ENCODE data around the gene OPN5.

The OPN5 gene

GRCh38 chr6:47759364-47759763, 22.5 kb upstream of the OPN5 start:
- Mint-ChIP-seq H3K4me1 (no peaks in the 10 kb centered on the region), H3K27ac (no peak overlapping the region), H3K27me3 (ENCODE audit: low read depth) (peaks cover 3% of the 10 kb centered on the region), H3K36me3 (ENCODE audit: low read depth) (no peaks in the 10 kb centered on the region), H3K9me3 (peaks cover 2% of the 10 kb centered on the region), H3K4me3 (no peak overlapping the region)
- TF ChIP-seq, protein P1, sequence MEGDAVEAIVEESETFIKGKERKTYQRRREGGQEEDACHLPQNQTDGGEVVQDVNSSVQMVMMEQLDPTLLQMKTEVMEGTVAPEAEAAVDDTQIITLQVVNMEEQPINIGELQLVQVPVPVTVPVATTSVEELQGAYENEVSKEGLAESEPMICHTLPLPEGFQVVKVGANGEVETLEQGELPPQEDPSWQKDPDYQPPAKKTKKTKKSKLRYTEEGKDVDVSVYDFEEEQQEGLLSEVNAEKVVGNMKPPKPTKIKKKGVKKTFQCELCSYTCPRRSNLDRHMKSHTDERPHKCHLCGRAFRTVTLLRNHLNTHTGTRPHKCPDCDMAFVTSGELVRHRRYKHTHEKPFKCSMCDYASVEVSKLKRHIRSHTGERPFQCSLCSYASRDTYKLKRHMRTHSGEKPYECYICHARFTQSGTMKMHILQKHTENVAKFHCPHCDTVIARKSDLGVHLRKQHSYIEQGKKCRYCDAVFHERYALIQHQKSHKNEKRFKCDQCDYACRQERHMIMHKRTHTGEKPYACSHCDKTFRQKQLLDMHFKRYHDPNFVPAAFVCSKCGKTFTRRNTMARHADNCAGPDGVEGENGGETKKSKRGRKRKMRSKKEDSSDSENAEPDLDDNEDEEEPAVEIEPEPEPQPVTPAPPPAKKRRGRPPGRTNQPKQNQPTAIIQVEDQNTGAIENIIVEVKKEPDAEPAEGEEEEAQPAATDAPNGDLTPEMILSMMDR (IDR thresholded peaks at IDR 0.05; ENCODE audit: unreplicated experiment in 3 of 3): no peak

GRCh38 chr6:47762502-47762901, 19.3 kb upstream of the OPN5 start:
- TF ChIP-seq, protein P1 (IDR thresholded peaks at IDR 0.05; ENCODE audit: unreplicated experiment in 3 of 3): no peak
- H3K27me3 Mint-ChIP-seq (ENCODE audit: low read depth): peaks cover 3% of the 10 kb centered on the region
- no peaks in the 10 kb centered on the region for H3K36me3 Mint-ChIP-seq (ENCODE audit: low read depth)
- H3K9me3 Mint-ChIP-seq: peaks cover 6% of the 10 kb centered on the region
- no peaks in the 10 kb centered on the region for H3K4me1 Mint-ChIP-seq
- no peak overlapping the region for H3K27ac Mint-ChIP-seq
- no peak overlapping the region for H3K4me3 Mint-ChIP-seq

DNA sequence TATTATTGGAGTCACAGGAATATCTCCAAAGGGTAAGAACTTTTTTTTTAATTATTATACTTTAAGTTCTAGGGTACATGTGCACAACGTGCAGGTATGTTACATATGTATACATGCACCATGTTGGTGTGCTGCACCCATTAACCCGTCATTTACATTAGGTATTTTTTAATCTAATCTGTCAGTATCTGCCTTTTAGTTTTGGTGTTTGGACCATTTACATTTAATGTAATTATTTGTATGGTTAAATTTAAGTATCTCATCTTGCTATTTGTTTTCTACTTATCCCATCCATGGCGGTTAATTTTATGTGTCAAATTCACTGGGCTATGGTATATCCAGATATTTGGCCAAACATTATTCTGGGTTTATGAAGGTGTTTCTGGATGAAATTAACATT, 15.4 kb upstream of the OPN5 start:
- no peaks in the 10 kb centered on the region for H3K36me3 Mint-ChIP-seq (ENCODE audit: low read depth)
- H3K27ac Mint-ChIP-seq: no peak overlapping the region
- no peaks in the 10 kb centered on the region for H3K4me1 Mint-ChIP-seq
- H3K4me3 Mint-ChIP-seq: no peak overlapping the region
- TF ChIP-seq, protein P1 (IDR thresholded peaks at IDR 0.05; ENCODE audit: unreplicated experiment in 3 of 3): no peak
- H3K9me3 Mint-ChIP-seq: peaks cover 6% of the 10 kb centered on the region
- no peaks in the 10 kb centered on the region for H3K27me3 Mint-ChIP-seq (ENCODE audit: low read depth)

- Mint-ChIP-seq H3K27me3 (ENCODE audit: low read depth) (no peaks in the 10 kb centered on the region), H3K4me1 (no peaks in the 10 kb centered on the region), H3K4me3 (no peak overlapping the region), H3K36me3 (ENCODE audit: low read depth) (no peaks in the 10 kb centered on the region), H3K27ac (no peak overlapping the region), H3K9me3 (peaks cover 6% of the 10 kb centered on the region)
- TF ChIP-seq, protein P1 (IDR thresholded peaks at IDR 0.05; ENCODE audit: unreplicated experiment in 3 of 3): no peak
These were observed 14.7 kb upstream of the OPN5 start for GRCh38 chr6:47767102-47767501.

GRCh38 chr6:47769982-47770381, 11.8 kb upstream of the OPN5 start:
- peak overlapping the region in 1 of 3 experiments; percentile 22 for H3K27ac Mint-ChIP-seq
- TF ChIP-seq, protein P1 (IDR thresholded peaks at IDR 0.05; ENCODE audit: unreplicated experiment in 3 of 3): no peak
- no peaks in the 10 kb centered on the region for H3K36me3 Mint-ChIP-seq (ENCODE audit: low read depth)
- no peaks in the 10 kb centered on the region for H3K4me1 Mint-ChIP-seq
- peaks cover 6% of the 10 kb centered on the region for H3K9me3 Mint-ChIP-seq
- H3K4me3 Mint-ChIP-seq: no peak overlapping the region
- H3K27me3 Mint-ChIP-seq (ENCODE audit: low read depth): no peaks in the 10 kb centered on the region

- no peaks in the 10 kb centered on the region for H3K9me3 Mint-ChIP-seq
- H3K4me3 Mint-ChIP-seq: no peak overlapping the region
- H3K27ac Mint-ChIP-seq: peak overlapping the region in 1 of 3 experiments; percentile 13
These were observed 9.5 kb upstream of the OPN5 start for GRCh38 chr6:47772359-47772758.

More at GRCh38 chr6:47772359-47772758, 9.5 kb upstream of the OPN5 start:
- Mint-ChIP-seq H3K27me3 (ENCODE audit: low read depth) (no peaks in the 10 kb centered on the region), H3K36me3 (ENCODE audit: low read depth) (no peaks in the 10 kb centered on the region), H3K4me1 (no peaks in the 10 kb centered on the region)
- TF ChIP-seq, protein P1 (IDR thresholded peaks at IDR 0.05; ENCODE audit: unreplicated experiment in 3 of 3): no peak
